ENCODE results near the gene TTLL11. TPM values are rescaled to one million over a fixed set of nuclear protein-coding genes. Genes with fewer than 3 reads are reported as not detected.
"Not testable (repeated sequence)": the region's sequence is repeated elsewhere in the genome, so short reads cannot be mapped to it uniquely, and the experiment has no call there.

The TTLL11 gene
- total RNA-seq, 1 experiment from 2014 or later: 3.9 TPM

DNA sequence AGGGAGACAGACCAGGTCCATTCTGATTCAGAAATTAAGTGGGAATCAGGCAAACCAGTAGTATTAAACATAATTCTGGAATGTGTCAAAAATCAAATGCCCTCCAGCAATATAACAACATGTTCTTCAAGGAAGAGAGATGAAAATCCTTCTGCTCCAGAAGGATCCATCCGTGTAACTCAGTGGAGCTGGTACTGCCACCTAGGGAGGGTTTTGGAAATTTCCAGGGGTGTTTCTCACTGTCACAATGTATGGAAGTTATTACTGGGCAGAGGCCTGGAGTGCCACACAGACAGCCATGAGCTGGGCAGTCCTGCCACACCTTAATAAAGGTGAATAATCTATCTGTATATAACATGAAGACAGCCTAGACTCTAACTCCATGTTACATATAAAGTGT is 87.5 kb downstream of the TTLL11 start:
- DNase-seq (ENCODE audit: low read depth): peak; percentile 62

DNA sequence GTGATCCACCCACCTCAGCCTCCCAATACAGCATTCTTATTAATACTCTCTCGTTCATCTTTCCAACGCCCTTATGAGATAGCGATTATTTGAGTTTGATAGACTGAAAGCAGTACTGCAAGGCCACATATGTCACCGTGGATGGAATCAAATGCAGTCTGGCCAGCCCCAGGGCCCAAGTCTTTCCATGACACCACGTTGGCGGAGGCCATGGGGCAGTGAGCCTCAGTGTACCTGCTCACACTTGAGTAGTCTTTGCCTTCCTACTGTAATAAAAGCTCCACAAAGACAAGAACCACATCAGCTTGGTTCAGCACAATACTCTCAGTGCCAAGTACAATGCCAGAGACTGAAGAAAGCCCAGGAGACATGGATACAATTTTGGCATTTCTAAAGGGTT is 88.5 kb downstream of the TTLL11 start:
- DNase-seq (ENCODE audit: low read depth): no peak

DNA sequence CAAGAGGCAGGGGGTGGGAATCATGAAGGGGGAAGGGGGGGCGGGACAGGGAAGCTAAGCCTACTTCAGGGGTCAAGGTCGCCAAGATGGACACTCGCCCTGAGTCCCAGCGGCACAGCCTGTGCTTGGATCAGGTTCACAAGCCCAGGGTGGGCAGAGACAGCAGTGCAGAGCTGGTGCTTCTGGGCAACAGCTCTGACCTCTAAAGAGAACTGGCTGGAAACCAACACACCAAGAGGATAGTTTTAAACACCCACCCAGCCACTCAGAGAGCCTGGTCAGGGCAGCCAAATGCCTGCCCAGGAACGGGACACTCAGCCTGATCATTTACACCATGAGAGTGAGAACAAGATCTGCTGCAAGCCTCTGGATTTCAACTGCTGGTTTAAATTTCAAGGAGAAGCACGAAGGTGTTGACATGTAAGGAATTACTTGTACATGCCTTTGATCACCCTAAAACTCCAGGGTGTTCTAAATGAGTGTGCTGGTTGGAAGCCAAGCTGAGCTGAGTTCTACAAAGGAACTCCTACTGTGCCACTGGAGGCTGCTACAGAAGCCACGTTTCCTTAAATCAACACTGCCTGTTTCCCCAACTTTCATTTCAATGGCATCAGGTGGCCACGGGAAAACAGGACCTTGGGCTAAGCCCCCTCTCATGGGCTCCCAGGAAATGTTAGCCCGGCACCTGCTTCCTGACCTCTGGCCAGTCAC is 91.5 kb downstream of the TTLL11 start:
- no peak for DNase-seq (ENCODE audit: low read depth)

DNA sequence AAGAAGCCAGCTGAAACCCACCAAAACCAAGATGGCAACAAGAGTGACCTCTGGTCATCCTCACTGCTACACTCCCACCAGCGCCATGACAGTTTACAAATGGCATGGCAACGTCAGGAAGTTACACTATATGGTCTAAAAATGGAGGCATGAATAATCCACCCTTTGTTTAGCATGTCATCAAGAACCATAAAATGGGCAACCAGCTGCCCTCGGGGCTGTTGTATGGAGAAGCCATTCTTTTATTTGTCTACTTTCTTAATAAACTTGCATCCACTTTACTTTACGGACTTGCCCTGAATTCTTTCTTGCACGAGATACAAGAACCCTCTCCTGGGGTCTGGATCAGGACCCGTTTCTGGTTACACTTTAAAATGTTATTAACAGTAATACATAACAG is 92.6 kb downstream of the TTLL11 start:
- DNase-seq (ENCODE audit: low read depth): not testable (repeated sequence)

DNA sequence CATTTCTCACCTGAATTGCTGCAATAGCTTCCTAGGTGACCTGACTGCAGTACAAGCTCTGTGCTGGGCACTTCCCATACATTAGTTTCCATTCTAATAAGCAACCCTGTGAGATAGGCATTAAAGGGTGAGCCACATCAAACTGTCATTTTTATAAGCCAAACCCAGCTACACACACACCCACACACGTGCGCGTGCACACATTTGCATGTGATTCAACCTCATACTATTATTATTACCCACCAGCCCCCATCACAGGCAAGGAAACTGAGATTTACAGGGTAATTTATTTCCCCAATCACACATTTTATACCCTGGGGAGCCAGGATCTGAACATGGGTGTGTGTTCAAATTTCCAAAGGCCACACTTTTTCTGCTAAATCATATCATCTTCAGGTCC is 93.6 kb downstream of the TTLL11 start:
- no peak for DNase-seq (ENCODE audit: low read depth)

DNA sequence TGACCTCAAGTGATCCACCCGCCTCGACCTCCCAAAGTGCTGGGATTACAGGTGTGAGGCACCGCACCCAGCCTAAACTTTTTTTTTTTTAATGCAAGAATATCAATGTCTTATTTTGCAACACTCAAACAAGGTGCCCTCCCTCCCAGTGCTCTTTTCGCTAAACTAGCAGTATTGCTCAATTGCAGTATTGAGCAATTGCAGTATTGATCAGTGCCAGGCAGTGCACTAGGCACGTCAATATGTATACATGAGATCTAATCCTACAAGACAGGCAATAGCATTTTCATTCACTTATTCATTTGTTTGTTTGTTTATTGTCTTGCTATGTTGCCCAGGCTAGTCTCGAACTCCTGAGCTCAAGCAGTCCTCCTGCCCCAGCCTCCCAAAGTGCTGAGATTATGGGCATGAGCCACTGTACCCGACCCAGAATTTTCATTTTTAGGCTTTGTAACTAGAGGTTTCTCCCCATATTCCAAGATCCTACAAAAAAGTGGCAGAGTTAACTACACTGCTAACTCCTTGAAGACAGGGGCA is 94.5 kb downstream of the TTLL11 start:
- DNase-seq (ENCODE audit: low read depth): no peak

DNA sequence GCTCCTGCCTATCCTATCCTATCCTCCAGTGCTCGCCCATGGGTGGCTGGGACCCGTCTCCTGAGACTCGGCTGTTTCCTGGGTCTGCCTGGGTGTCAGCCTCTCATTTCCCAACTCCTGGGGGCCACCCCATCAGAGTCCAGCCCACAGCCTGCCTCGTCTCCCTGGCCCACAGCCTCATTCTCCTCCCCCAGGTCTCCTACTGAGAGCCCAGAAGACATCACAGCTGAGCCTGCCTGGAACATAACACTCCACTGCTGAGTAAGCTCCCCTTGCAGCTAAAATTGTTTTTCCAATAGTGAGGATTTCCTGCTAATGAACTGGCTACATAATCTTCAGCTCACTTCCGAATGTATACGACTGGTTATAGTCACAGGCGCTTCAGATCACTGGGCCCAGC is 95.3 kb downstream of the TTLL11 start:
- DNase-seq (ENCODE audit: low read depth): no peak

DNA sequence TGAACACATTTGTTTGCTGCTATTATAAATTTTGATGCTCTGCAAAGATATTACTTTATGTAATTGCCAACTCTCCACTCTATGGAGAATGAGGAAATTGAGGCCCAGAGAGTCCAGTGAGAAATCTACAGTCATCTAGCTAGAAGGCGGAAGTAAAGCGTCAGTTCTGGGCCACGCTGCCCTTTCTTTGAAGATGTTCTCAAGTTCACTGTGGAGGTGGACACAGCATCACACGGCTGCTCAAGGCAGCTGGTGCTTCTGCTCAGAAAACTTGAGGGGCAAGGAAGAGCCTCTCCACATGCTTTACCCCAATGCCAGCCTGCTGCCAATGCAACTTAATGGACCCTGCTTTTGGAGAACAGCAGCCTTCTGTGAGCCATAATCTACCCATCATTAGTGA is 96.3 kb downstream of the TTLL11 start:
- DNase-seq (ENCODE audit: low read depth): no peak

DNA sequence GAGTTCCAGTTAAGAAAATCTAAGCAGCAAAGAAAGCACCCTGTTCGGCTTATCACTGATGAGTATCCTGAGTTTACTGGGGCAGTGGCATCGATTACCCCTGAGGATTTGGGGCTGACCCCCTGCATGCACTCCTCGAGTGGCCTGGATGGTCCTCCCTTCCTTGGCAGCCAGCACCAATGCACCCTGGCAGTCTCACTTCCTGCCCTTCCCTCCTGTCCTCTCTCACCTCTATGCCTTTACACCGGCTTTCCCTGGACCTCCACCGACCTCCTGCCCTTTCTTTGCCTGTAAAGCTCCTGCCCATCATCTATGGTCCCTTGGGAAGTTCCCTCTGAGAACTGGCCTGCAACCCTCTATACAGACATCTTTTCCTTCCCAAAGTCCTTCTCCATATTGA is 97.1 kb downstream of the TTLL11 start:
- no peak for DNase-seq (ENCODE audit: low read depth)

DNA sequence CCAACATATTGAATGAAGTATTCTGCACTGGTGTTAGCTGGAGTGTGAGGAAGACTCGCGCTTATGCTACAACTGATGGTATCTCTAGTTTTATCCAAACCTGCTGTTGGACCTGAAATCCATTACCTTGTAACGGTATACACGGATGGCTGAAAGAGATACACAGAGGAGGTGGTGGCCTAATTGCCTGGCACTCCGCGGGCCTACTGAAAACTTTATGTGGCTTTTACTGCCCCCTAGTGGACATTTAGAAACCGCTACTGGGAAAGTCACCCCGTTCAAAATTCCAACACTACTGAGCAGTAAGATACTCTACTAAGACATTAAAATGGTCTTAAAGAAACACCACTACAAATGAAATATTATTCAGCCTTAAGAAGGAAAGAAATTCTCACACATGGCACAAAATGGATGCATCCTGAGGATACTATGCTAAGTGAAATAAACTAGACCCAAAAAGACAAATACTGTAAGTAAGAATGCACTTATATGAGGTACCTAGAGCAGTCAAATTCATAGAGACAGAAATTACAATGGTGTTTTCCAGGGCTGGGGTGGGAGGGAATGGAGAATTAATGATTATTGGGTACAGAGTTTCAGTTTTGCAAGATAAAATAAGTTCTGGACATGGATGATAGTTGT is 100.4 kb downstream of the TTLL11 start:
- peak; percentile 78 for DNase-seq (ENCODE audit: low read depth)

DNA sequence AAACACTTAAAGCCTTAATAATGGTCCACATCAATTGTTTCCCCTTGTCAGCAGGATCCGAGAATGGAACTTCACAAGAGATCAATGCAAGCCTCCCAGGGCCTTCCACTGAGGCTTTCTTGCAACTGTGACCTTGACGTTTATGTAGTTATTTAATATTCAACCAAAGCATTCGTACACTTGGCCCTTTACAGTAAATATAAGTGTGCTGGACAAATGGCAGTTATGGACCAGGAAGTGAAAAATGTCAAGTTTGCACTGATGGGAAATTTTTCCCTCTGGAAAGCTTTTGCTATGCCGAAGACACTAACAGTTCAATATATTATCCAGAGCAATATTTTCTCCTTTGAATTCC is 101.8 kb downstream of the TTLL11 start:
- DNase-seq (ENCODE audit: low read depth): no peak

DNA sequence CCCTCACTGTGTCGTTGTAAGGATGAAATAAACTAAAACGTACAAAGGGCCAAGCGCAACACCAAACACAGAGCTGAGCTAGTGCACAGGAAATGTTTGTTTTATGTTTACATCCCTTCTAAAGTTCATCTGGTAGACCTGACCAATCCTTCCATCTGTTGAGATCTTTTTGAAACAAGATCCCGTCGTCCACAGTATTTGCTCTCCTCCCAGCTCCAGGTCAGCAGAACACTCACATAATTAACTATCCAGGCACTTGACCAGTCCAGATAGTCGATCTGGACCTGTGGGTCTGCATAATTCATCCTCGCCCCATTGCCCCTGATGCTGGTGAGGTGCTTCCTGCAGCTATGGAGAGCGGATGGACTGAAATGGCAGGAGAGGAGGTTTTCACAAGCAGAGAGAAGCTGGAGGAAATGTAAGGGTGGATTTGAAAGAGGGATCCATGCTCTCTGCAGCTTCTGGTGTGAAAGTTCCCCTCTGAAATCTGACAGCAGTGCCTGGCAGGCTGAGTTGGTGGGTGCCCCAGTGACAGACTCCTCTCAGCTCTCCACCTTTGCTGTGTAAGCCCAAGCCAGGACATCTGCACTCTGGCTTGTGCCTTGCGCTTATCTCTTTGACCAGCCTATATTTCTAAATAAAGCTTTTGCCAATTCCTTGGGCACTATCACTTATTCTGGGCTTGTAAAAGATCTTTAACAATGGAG is 102.4 kb downstream of the TTLL11 start:
- no peak for DNase-seq (ENCODE audit: low read depth)

DNA sequence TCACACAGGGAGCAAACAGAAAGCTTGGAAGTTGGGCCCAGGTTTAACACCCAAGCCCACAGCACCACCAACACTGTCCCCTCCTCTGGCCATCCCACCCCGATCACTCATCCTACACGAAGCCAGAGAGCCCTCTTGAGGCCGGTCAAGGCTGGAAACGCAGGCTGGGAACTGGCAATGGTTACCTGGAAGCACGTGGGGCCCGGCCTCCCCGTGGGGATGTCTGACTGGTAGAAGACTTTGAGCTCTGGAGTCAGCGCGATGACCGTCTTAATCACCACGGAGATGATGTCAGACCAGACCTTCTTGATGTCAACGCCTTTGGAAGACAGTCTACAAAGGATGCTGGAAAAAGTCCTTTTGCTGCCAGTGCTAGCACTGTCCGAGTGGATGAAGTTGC is 104.1 kb downstream of the TTLL11 start:
- DNase-seq (ENCODE audit: low read depth): no peak

DNA sequence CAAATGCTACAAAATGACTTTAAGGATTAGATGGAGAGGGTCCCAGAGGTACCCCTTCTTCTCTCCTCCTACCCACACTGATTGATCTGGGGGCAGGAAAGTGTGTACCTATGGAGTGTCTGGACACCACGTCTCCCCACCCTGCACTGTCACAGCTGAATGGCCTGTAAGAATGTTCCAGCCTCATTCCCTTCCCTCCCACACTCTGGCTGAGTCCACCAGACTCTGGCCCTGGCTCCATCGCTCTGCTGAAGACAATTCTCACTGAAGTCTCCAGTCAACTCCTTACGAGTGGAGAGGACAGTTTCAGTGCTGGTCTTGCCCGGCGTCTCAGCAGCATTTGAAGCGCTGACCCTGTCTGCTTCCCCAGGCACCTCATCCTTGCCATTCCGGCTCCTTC is 105.8 kb downstream of the TTLL11 start:
- DNase-seq (ENCODE audit: low read depth): no peak

DNA sequence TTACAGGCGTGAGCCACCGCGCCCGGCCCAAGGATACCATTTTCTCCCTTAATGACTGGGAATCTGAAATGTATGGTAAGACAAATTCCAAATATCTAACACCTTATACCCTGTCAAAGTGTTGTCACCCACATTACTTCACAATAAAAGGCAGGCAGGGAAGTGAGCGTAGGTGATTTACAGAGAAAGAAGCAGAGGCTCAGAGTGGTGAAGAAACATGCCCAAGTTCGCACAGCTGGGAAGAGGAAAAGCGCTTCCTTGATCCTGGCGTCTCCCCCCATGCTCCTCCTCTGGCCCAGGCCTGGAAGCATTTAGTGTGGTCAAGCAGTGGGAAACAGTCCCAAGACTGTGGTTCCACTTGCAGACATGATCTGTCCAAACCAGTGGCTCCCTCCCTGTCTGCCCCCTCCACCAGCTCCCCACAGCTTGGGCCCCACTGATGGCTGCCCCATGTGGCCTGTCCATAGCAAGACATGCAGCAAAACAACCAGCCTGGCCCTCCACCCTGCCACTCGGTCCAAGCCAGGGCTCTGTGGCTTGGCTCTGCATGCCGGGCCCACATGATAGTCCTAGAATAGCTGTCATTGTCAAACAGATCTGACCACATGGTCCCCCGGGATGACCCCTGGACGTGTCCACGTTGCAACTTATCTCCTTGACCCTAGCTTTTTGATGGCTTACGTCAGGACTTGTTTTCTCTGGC is 107.2 kb downstream of the TTLL11 start:
- DNase-seq (ENCODE audit: low read depth): peak; percentile 18

DNA sequence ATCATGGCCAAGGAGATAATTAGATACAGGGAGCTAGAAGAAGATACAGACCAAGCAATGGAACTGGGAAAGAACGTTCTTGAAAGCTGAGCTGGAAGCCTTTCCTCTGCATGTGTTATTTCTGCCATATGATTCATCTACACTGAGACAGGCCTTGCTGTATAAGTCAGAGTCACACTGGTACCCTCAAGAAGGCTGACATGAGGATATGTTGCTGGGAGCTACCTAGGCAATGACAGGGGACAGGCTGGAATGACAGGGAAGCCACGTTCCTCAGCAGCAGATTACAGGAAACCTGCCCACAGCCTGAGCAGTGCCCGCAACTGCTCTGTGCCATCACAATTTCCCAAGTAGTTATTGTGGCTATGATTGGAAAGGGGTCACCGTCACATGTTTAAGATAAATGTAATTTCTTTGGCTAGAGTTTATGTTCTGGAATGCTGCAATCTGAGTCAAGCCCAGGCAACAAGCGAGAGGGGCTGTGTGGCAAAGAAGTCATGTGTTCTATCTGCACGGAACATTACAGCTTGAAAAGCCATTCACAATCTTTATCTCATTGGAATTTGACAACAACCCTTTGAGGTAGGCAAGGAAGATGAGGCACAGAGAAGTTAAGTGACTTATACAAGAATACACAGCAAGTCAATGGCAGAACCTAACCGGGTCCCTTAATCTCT is 108.2 kb downstream of the TTLL11 start:
- peak; percentile 51 for DNase-seq (ENCODE audit: low read depth)

DNA sequence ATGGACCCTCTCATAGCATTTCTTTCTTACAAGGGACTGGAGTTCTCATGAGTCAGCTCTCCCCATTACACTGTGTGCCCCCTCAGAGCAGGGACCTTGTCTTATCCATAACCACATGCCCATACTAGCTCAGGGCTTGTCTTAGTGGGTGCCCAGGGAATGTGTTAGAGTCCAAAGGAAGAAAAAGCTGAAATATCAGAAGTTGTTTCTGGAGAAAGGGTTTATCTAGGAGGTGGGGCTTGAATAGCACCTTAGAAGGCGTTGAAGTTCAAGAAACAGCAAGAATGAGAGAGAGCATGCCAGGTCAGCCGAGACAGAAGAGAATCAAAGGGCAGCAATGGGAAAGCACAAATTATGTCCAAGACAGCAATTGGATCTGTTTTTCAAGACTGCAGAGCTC is 109.4 kb downstream of the TTLL11 start:
- DNase-seq (ENCODE audit: low read depth): no peak

DNA sequence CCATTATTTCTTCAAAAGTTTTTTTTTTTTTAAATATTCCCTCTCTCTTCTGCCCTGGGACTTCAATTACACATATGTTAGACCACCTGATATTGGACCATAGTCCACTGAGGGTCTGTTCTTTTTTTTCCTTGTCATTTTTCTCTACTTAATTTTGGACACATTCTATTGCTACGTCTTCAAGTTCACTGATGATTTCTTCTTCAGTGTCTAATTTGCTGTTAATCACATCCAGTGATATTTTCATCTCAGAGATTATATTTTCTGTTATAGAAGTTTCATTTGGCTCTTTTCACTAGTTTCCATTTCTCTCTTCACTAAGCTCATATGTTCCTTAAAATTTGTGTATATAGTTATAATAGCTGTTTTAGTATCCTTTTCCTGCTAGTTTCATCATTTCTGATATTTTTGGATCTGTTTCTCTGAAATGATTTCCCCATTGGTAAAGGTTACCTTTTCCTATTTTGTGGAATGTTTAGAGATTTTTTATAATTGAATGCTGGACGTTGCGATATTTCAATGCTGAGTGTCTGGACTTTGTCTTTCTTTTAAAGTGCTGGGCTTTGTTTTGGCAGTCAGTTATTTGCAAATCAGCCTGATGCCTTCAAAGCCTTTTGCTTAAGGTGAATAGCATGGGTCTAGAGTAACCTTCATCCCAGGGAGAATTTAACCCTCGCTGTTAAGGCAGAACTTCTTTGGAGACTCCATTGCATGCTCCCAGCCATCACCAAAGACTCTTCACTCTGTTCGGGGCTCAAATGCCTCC is 111.8 kb downstream of the TTLL11 start:
- DNase-seq (ENCODE audit: low read depth): no peak

DNA sequence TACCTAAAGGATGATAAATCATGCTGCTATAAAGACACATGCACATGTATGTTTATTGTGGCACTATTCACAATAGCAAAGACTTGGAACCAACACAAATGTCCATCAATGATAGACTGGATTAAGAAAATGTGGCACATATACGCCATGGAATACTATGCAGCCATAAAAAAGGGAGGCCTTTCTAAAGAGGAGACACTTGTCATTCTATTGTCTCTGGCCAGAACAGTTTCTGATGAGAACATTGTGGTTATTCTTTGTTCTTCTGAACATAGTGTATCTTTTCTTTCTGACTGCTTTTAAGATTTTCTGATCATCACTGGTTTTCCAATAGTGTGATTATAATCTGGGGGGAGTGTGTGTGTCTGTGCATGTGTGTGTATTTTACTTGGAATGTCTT is 112.4 kb downstream of the TTLL11 start:
- not testable (repeated sequence) for DNase-seq (ENCODE audit: low read depth)

DNA sequence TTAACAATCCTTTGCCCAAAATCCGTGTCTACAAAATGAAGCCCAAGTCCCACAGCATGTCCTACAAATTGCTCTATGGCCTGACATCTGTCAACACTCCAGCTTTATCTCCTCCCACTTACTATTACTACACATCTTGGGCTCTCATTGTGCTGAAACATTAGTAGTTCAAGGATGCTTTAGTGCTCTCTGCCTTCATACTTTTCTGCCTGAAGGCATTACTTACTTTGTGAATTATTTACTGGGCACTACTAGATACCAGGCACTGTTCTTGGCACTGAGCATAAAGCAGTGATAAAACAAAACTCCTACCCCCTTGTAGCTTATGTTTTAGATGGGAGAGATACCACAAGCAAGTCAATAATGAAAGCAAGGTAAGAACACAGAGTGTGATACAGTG is 113.4 kb downstream of the TTLL11 start:
- DNase-seq (ENCODE audit: low read depth): no peak

DNA sequence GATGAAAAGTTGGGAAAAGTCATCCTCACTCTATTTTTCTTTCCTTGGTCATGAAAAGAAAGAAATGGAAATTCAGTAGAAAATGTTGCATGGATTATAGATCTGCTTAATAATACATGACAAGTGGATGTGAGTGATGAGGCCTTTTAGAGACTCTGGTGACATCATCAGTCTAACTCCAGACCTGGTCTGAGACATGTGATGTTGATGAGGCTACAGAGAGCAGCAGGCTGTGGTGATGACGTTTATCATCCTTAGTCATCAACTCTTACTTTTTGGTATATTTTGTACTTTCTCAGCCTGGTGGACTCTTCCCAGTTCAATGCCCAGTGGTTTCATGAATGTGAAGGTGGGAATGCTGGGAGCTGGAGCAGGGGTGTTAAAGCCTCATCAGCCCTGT is 116.4 kb downstream of the TTLL11 start:
- DNase-seq (ENCODE audit: low read depth): peak; percentile 73

Measured in M059J (cell line).